22Rv1 (cell line): ENCODE results near the gene NOL4L.

Experiments used
- H3K27ac ChIP-seq: fragments of 450-650 bp; 2 replicates; pipeline ENCODE4 v1.5.1; 2017
- CTCF ChIP-seq: fragments of 450-650 bp; IDR thresholded peaks from 2 replicates; pipeline ENCODE4 v1.5.1; 2017; ENCODE audit warnings: mild to moderate bottlenecking
- ZFX ChIP-seq: fragments of 450-650 bp; IDR thresholded peaks from 2 replicates; pipeline ENCODE4 v1.6.1; 2017; ENCODE audit warnings: antibody characterized with exemption, borderline replicate concordance

Gene NOL4L

GRCh38 chr20:32626859-32627636 lies 41.9 kb upstream of the NOL4L start:
- TF ChIP-seq CTCF (no peak), ZFX (no peak)
- no peak overlapping the region for H3K27ac ChIP-seq

- TF ChIP-seq ZFX (no peak), CTCF (no peak)
- no peak overlapping the region for H3K27ac ChIP-seq
Measured at GRCh38 chr20:32626407-32626806, 41.3 kb upstream of the NOL4L start.

GRCh38 chr20:32625996-32626395 lies 40.9 kb upstream of the NOL4L start:
- TF ChIP-seq ZFX (no peak), CTCF (no peak)

GRCh38 chr20:32624687-32625345 lies 39.7 kb upstream of the NOL4L start:
- no peak for TF ChIP-seq CTCF
- no peak for TF ChIP-seq ZFX
- no peak overlapping the region for H3K27ac ChIP-seq

More at GRCh38 chr20:32625996-32626395, 40.9 kb upstream of the NOL4L start:
- H3K27ac ChIP-seq, result no peak overlapping the region

GRCh38 chr20:32623667-32624157 lies 38.6 kb upstream of the NOL4L start:
- TF ChIP-seq CTCF, result no peak
- no peak for TF ChIP-seq ZFX
- no peak overlapping the region for H3K27ac ChIP-seq

- TF ChIP-seq CTCF (no peak), ZFX (no peak)
- no peak overlapping the region for H3K27ac ChIP-seq
Measured at GRCh38 chr20:32622585-32623468, 37.7 kb upstream of the NOL4L start.
